WI38 (cell line): Measurements from ENCODE around the gene CC2D1A.

ENCODE experiments used
- H3K4me3 ChIP-seq: 2 replicates; pipeline ENCODE4 v1.5.1; 2011; ENCODE audit warnings: low read depth, mild to moderate bottlenecking, control low read depth, low read length
- CTCF ChIP-seq: IDR thresholded peaks from 2 replicates; pipeline ENCODE4 v1.5.1; 2012; ENCODE audit warnings: low read depth, mild to moderate bottlenecking, control low read depth, low read length

Gene CC2D1A

DNA sequence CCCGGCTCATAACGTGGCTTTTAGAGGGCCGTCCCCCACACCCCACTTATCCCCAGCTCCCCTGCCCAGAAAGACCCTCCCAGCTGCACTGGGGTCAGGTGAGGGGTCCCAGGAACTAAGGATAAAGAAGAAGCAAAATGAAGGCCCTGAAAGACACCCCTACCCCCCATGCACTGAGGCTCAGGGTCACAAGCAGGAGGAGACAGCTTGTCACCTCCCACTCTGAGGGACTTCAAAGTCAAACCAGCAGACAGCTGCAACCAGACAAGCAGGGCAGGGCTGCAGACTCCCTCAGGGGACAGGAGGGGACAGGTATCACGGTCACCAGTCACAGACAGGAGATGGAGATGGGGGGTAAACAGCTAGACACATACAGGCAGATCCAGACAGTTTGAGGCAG lies 35.1 kb upstream of the CC2D1A start:
- no peak overlapping the region for H3K4me3 ChIP-seq

GRCh38 chr19:13872339-13872694 lies 33.7 kb upstream of the CC2D1A start:
- TF ChIP-seq CTCF, result no peak
- H3K4me3 ChIP-seq, result no peak overlapping the region

More for the DNA sequence above, 35.1 kb upstream of the CC2D1A start:
- no peak for TF ChIP-seq CTCF

DNA sequence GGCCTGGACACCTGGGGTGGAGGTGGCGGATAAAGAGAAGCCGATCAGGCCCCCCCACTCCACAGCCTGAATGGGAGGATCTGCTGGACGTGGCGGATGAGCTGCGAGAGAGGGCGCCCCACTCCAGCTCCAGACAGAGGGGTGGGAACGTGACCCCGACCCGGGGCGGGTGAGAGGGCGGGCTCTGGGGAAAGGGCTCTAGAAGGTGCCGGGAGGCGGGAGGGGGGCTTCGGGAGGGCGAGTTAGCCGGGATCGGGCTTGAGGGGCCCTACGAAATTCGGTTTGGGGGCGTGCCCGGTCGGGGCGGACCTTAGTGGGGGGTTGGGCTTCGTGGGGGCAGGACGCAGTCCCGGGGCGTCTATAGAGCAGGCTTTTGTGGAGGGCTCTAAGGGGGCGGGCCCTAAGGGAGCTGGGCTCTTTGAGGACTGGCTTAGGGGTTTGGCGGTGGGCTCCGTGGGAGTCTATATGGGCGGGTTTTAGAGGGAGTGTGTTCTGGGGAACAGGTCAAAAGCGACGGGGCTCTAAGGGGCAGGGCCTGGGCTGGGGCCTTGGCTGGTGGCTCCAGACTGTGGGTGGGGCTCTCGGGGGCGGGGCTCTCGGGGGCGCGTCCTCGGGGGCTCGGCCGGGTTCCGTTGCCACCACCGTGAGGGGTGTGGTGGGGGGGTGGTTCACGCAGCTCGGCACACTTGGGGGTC lies 33.2 kb upstream of the CC2D1A start:
- no peak for TF ChIP-seq CTCF
- H3K4me3 ChIP-seq, result no peak overlapping the region

GRCh38 chr19:13873834-13874515 lies 32.0 kb upstream of the CC2D1A start:
- TF ChIP-seq CTCF, result no peak
- H3K4me3 ChIP-seq, result no peak overlapping the region

- H3K4me3 ChIP-seq, result no peak overlapping the region
- no peak for TF ChIP-seq CTCF
These were observed 30.2 kb upstream of the CC2D1A start for GRCh38 chr19:13875824-13876223.

DNA sequence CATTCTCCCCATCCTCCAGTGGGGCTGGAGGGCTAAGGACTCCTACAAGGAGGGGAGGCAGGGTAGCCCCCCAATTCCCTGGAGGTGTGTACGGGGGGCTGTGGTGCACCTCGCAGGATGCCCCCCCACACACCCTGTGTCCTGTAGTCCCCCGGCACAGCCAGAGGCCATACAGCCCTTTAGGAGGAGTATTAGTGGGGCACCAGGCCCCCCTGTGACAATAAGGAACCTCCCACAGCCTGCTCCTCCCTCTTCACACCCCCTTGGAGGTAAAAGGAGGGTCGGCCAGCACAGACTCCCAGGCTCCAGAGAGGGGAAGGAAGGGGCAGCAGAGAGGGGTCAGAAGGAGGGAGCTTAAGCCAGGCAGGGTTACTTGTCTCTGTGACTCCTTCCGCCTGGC lies 29.2 kb upstream of the CC2D1A start, which contains the start of gene NANOS3:
Gene NANOS3, plus strand, starts transcription at position 301 of the 400 bp plus-strand sequence. CDS start 115 bp downstream, outside the sequence.
- H3K4me3 ChIP-seq, result no peak within 1 kb of the TSS
- no peak for TF ChIP-seq CTCF

DNA sequence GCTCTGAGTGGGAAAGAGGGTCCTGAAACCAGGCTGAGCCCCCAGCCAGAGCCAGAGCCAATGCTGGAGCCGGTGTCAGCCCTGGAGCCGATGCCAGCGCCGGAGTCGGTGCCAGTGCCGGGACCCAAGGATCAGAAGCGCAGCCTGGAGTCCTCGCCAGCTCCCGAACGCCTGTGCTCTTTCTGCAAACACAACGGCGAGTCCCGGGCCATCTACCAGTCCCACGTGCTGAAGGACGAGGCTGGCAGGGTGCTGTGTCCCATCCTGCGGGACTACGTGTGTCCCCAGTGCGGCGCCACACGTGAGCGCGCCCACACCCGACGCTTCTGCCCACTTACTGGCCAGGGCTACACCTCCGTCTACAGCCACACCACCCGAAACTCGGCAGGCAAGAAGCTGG lies 28.7 kb upstream of the CC2D1A start:
- no peak overlapping the region for H3K4me3 ChIP-seq
- TF ChIP-seq CTCF, result no peak
